ENCODE results near the gene ARAP1. TPM values are rescaled to one million over a fixed set of nuclear protein-coding genes. Genes with fewer than 3 reads are reported as not detected.
A peak's percentile ranks its signal among the peaks of the same experiment; 100 is the strongest.

Gene ARAP1
- total and polyA plus RNA-seq, 2 donors (not counting 3 experiments of a cell fraction or from before 2014, with no cell fraction given): 36.8 to 66.2 TPM

DNA sequence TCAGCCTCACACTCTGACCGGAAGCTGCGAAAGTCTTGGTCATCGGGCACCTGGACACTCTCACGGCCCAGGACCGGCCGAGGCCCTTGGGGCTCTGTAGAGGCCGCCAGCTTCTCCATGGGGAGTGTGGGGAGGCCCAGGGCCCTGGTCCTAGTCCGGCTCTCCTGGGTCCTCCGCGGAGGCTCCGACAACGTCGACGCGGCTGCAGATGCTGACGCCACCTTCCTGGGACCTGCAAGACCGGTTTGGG lies 28.8 kb upstream of the ARAP1 start:
- Histone ChIP-seq H3K4me3 (replicated peaks in 1 of 3; ENCODE audit: insufficient read depth in 1 of 3, low read depth in 1 of 3, low read length in 3 of 3) (peak overlapping the region in 1 of 3 experiments; percentile 50), H3K9ac (replicated peaks; ENCODE audit: extremely low read depth, insufficient read depth, low read length) (no peak overlapping the region), H3K79me2 (ENCODE audit: control insufficient read depth, insufficient read depth, low read length) (no peaks in the 10 kb centered on the region), H3K36me3 (ENCODE audit: control insufficient read depth in 2 of 2, extremely low read depth in 1 of 2, insufficient read depth in 2 of 2, low read length in 2 of 2) (no peaks in the 10 kb centered on the region), H3K27me3 (ENCODE audit: control insufficient read depth in 2 of 2, insufficient read depth in 2 of 2, low read length in 2 of 2) (no peaks in the 10 kb centered on the region), H4K20me1 (replicated peaks; ENCODE audit: control insufficient read depth, extremely low read depth, insufficient read depth, low read length) (no peaks in the 10 kb centered on the region), H3K9me1 (replicated peaks; ENCODE audit: control insufficient read depth, extremely low read depth, insufficient read depth, low read length) (no peaks in the 10 kb centered on the region), H3K4me1 (ENCODE audit: control insufficient read depth, extremely low read depth, insufficient read depth, low read length) (peaks cover 3% of the 10 kb centered on the region), H3K27ac (ENCODE audit: insufficient read depth, low read depth, low read length) (no peak overlapping the region), H3K9me3 (replicated peaks; ENCODE audit: control insufficient read depth, insufficient read depth, low read length) (no peaks in the 10 kb centered on the region), H2AFZ (ENCODE audit: low read depth, low read length) (peak overlapping the region; percentile 58), H3K4me2 (ENCODE audit: insufficient read depth, low read length) (no peak overlapping the region)
- intact Hi-C loops (cut with micrococcal nuclease): no loop called here
- DNase-seq (ENCODE audit: low read depth, low spot score) (no peak), FAIRE-seq (no peak)
- CTCF ChIA-PET: interaction anchor here (1.2 to 2.7 kb wide), 3 partner anchors 8 to 56 kb away, joined by 4 to 16 read pairs (median 14); partner anchors contain the start of gene STARD10
- dilution Hi-C loops (cut with MboI; ENCODE audit: extremely low pct_ligation_motif_present, low sequenced_read_pairs): no loop called here
- BruUV-seq (replicated peaks): no TSS peak
- TF ChIP-seq JUN (IDR thresholded peaks at IDR 0.05; ENCODE audit: borderline replicate concordance, insufficient read depth, insufficient read length, low read depth) (no peak), POLR2AphosphoS5 (IDR thresholded peaks at IDR 0.05; ENCODE audit: insufficient read depth, low read depth, low read length) (no peak), POLR2A (IDR thresholded peaks at IDR 0.05; ENCODE audit: low read depth, low read length) (no peak), EZH2 (IDR thresholded peaks at IDR 0.05; ENCODE audit: borderline replicate concordance, low read depth, low read length, severe bottlenecking) (no peak), MYC (IDR thresholded peaks at IDR 0.05; ENCODE audit: low read depth, low read length) (no peak), FOS (IDR thresholded peaks at IDR 0.05; ENCODE audit: borderline replicate concordance, insufficient read depth, low read length) (no peak), GATA2 (IDR thresholded peaks at IDR 0.05; ENCODE audit: insufficient read depth, insufficient read length, low read depth, low read length) (no peak)
- TF ChIP-seq, protein P1, sequence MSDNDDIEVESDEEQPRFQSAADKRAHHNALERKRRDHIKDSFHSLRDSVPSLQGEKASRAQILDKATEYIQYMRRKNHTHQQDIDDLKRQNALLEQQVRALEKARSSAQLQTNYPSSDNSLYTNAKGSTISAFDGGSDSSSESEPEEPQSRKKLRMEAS (IDR thresholded peaks at IDR 0.05; ENCODE audit: insufficient read depth, insufficient read length): no peak
- TF ChIP-seq, protein P2, sequence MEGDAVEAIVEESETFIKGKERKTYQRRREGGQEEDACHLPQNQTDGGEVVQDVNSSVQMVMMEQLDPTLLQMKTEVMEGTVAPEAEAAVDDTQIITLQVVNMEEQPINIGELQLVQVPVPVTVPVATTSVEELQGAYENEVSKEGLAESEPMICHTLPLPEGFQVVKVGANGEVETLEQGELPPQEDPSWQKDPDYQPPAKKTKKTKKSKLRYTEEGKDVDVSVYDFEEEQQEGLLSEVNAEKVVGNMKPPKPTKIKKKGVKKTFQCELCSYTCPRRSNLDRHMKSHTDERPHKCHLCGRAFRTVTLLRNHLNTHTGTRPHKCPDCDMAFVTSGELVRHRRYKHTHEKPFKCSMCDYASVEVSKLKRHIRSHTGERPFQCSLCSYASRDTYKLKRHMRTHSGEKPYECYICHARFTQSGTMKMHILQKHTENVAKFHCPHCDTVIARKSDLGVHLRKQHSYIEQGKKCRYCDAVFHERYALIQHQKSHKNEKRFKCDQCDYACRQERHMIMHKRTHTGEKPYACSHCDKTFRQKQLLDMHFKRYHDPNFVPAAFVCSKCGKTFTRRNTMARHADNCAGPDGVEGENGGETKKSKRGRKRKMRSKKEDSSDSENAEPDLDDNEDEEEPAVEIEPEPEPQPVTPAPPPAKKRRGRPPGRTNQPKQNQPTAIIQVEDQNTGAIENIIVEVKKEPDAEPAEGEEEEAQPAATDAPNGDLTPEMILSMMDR (IDR thresholded peaks at IDR 0.05; ENCODE audit: extremely low read depth in 1 of 2, insufficient read depth in 1 of 2, low read depth in 1 of 2, low read length in 2 of 2): no peak
- POLR2A ChIA-PET: no interaction called here
